Activated CD8-positive, alpha-beta memory T cell treated with anti-CD3 and anti-CD28 coated beads, Interleukin-2, amount 50 U/mL, for 24 hours (primary cell): Measurements from ENCODE around the gene MAB21L3.

Source experiments
- DNase-seq: peaks from one replicate; pipeline ENCODE4 v3.0.0-alpha.2; 2020; ENCODE audit errors: extremely low read depth

The MAB21L3 gene

DNA sequence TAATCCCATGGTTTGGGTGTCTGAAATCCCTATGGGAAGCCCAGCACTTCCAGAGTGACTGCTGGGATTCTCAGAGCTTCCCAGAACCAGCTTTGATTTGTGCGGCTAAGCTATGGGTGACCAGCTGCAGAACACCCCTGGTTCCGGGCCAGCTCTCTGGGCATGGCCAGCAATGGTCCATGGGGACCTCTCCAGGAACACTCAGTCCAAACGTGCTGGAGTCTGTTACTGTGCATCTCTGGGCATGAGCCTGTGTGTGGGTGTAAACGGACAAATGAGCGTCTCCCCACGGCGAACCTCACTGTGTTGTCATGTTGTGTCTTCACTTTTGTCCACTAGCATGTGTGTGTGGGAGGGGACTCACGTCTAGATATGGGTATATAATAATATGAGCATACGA lies 54.4 kb downstream of the MAB21L3 start:
- no peak for DNase-seq

DNA sequence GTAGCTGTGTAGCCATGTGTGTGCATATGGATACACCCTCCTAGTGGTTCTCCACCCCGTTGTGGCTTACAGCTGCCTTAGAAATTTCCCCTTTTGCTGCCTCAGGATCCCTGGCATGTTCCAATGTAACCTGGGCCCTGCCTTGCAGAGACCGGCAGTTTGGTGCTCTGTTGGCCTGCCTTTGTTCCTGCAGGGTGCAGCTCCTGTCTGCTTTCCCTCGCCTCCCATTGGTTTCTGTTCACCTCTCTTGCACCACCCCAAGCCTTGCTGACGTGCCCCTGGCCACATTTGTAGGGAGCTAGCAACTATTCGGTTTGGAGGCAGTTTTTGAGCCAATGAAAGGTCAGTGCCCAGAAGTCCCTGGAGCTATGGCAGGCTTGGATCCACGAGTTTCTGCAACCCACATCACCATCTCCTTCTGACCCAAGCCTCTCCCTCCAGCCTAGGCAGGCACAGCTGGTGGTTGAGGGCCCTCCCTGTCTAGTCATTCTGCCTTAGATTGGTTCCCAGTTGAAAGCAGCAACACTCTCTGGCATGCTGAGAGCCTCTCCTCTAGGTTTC lies 54.9 kb downstream of the MAB21L3 start:
- DNase-seq, result no peak

DNA sequence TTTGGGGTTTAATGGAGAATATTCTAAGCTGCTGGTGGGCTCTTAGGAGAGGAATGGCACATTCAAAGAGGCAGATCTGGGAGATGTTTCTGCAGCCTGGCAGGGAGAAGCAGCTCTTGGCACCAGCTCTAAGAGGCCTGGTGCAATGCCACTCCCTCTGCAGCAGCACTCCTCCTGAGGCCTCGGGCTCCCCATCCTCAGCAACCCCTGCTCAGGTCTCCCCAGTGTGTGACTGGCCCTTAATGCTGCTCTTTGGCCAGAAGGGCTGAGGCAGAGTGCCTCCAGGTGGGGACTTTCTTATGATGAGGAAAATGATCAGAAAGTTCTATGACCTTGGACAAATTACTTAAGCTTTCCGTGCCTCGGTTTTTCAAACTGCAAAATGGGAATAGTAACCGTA lies 55.5 kb downstream of the MAB21L3 start:
- no peak for DNase-seq

DNA sequence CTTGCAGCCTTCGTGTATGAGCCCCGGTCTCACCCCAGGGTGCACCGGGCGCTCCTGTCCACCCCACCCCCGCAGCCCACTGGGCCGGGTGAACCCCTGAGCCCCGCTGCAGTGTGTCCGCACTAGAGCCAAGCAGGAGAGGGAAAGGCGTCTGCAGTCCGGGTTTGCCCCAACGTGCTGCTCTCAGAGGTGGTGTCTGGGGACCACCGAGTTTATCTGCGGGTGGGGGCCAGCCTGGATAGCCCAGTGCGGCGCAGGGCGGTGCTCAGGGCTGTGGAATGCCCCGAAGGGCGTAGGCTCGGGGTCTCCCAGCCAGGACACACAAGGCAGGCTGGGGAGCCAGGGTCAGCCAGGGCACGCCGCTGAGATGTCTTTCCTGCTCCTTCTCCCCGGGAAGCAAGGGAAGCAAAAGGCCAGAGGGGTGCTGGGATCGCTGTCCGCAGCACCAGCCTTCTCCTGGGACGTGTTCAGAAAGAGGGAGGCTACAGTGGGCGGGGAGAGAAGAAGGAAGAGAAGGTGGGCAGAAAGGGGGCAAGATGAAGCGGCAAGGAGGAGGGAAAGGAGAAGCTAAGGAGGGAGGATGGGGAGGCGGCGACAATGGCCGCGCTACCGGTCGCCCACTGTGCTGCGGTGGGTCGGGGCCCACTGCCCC lies 56.6 kb downstream of the MAB21L3 start:
- DNase-seq, result no peak

DNA sequence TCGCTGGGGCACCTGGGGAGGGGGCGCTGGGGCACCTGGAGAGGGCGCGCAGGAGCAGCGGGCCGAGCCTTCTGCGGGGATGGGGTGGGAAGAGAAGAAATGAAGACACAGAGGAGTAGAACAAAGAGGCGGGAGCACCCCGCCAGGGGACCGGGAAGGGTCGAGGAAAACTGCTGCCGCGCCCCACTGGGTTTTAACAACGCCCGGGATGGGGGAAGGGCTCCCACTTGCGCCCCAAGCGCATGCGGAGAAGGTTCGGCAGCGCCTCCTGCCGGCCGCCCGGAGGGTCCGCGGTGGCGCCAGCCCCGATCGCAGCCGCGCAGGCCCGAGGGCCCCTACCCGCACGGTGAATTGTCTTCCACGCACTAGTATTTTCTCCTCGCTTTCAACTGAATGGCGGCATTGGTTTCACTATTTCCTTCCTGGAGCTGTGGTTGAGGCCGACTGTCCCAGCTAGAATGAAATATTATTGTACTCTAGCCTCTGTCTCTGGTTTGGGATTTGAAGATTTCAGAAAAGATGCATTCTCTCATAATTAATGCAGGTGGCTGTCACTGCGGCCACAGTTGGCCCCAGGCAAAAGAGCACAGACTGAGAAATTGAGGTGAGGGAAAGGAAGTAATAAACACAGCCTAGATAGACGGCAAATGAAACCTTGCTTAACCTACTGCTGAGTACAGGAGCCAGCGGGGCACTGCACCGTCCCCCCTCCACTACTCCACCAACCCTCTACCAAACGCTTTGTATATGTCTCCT lies 57.3 kb downstream of the MAB21L3 start:
- peak; percentile 58 for DNase-seq

DNA sequence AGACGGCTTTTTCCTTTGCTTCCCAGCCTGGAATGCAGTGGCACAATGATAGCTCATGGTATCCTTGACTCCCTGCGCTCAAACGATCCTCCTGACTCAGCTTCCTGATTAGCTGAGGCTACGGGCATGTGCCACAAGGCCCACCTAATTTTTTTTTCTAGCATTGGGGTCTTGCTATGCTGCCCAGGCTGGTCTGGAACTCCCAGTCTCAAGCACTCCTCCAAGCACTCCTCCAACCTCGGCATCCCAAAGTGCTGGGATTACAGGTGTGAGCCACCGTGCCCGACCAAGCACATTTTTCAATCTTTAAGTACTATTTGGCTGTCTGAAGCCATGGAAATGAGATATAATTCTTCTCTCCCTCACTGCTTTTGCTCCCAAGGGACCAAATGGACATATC lies 58.7 kb downstream of the MAB21L3 start:
- no peak for DNase-seq

DNA sequence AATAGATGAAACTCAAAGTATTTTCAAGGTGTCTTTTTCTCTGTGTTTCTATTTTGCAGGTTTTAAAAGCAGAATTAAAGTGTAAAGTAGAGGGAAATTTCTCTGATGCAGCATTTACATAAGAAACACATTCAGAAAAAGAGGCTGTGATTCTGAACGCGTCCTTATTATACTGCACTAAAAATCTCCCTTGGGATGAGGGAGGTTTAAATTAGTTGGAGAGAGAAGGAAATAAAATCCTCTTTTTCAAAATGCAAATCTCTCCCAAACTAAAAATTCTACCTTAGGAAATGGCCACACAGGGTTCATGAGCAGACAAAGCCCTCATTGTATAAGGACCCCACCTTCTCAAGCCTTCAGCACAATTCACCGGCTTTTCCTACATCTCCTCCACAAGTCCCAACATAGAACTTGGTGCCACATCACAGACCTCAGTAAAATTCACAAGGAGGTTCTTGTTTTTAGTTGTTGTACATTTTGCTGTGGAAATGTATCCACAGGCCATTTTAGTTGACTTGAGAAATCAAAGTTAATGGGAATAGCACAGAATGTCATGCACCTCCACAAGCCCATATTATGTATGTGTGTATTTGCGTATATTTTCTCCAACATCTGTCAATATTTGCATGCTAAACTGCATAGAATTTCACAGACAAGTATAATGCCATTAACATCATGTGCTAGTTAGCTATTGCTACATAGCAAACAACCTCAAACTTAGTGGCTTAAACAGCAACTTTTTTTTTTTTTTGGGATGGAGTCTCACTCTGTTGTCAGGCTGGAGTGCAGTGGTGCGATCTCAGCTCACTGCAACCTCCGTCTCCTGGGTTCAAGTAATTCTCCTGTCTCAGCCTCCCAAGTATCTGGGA lies 59.8 kb downstream of the MAB21L3 start:
- DNase-seq, result no peak

DNA sequence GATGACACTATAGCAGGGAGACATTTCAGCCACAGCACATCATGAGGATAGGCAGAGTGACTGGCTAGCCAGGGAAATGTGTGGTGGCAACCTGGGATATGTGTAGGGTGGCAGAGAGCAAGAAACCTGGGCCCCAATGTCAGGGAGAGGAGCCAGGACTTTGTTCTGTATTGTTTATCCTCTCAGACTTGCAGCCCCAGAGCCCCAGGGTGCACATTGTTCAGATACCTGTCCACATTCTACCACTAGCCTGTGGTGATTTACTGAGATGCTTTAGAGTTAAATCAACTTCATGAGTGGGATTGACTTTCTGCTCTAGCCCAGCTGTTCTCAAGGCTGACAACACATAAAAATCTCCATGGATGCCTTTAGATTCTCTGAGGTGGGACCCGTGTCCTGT lies 61.5 kb downstream of the MAB21L3 start:
- DNase-seq, result no peak

DNA sequence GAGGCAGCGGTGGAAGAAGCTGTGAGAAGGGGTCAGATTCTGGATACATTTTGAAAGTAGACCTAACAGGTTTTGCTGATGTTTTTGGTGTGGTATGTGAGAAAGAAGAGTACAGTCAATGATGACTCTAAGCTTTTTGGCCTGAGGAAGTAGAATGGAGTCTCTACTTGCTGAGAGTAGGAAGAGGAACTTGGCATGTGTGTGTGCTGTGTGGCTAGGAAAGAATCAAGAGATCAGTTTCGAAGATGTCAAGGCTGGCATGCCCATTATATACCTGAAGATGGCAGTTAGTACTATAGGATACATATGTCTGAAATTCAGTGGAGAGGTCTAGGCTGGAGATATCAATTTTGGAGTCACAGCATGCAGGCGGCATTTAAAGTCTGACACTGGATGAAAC lies 64.4 kb downstream of the MAB21L3 start:
- DNase-seq, result no peak

DNA sequence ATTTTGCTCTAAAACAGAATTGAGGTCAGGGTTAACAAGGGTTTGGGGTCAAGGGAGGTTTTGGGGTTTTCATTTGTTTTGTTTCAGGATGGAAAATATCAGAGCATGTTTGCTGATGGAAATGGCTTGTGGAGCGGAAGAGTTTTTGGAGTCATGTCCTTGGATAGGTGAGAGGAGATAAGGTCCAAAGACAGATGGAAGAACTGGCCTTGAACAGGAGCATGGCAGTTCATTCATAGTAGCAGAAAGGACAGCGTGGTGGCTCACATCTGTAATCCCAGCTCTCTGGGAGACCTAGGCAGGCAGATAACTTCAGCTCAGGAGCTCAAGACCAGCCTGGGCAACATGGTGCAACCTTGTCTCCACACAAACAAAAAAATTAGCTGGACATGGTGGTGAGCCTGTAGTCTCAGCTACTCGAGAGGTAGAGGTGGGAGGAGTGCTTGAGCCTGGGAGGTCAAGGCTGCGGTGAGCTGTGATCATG lies 65.1 kb downstream of the MAB21L3 start:
- DNase-seq, result no peak

DNA sequence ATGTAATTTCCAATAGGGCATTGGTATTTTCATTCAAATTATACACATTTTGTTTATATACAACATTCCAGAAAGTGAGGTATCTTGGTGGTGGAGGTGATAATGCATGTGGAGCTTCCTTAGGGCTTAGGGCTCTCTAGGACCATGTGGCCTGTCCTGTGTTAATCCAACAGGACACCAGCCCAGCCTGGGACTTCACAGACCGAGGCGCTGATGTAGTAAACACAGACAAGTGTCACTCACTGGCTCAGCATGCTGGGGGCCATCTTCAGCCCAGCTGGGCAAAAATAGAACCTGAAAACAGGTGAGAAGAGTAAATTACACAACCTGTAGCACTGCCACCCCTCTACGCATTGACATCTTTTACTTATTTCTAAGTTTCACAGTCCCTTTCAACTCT lies 66.7 kb downstream of the MAB21L3 start:
- DNase-seq, result no peak

DNA sequence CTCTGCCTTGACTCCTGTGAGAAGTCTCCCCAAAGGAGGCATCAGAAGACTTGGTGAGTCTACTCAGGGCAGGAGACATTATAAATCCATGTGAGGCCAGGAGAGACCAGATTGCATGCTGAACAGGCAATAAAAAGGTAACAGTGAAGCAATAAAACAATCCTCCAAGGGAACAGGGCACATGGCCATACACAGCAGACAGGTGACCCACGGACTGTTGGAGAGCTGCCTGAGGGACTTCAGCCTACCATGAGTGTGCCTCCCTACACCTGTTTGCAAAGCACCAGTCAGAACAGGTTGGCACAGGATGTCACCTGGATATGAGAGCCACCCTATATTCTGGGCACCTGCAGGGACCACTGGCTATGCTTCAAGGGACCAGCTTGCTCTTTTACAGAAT lies 67.6 kb downstream of the MAB21L3 start:
- DNase-seq, result no peak

DNA sequence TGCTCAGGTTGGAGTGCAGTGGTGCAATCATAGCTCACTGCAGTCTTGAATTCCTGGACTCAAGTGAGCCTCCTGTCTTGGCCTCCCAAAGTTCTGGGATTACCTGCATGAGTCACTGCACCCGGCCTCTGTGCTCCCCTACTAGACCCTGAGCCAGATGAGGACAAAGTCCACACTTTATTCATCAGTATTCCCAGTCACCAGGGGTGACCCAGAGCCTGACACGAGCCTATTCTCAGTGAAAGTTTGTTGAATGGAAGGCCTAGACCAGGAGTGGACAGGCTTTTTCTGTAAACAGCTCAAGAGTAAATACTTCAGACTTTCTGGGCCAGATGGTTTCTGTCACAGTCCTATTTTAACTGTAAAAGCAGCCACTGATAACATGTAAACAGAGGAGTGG lies 68.2 kb downstream of the MAB21L3 start:
- no peak for DNase-seq

DNA sequence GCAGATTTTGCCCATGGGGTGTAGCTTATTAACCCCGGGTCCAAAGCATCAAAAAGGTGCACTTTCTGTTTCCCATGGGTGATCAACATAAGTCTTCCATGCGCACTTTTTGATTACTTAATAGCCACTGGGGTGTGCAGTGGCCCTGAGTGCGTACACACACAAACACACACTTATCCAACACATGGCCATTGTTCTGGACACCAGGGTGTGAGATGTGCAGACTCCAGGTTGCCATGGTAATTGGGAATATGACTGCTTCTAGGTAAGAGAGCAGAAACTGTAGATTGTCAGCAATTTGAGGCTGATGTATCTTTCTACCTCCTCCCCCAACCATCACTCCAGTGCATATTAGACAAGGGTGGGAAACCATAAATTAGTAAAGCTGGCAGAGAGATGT lies 68.8 kb downstream of the MAB21L3 start:
- DNase-seq, result no peak

DNA sequence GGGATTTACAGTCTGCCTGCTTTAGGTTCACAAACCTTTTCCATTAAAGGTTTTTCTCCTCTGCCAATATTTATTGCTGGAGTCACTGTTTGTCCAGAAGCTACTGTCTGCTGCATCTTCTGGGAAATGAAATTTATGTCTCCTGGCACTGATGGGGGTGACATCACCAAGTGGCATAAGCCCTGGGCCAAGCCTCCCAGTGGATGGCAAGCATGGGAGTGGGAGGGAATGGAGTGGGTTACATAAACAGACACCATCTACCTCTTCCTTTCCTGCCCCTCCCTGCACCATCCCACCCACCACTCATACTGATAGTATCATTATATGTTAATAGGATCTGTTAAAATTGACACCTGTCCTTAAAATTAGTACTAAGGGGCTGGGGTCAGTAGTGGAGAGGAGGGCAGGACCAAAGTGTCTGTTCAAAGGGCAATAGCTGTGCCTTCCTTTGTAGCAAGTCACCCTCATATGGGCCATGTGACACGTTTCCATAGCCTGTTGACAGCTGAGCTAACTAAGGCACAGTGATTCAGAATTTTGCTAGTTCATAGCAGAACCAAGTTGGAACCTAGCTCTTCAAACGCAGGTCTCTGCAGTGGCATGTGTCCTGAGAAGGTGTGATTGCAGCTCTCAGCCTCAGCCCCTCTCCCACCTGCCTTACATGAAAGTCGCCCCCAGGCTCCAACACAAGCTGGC lies 71.0 kb downstream of the MAB21L3 start:
- DNase-seq, result no peak
